GM12872 (cell line): ENCODE data around the gene SERPINA3.

Experiments
- TF ChIP-seq, protein P1 (sequence below): IDR thresholded peaks from 3 replicates; pipeline ENCODE4 v1.5.1; 2011; ENCODE audit warnings: low read depth, mild to moderate bottlenecking, low read length, moderate library complexity; ENCODE audit not compliant: insufficient read depth

Gene SERPINA3

DNA sequence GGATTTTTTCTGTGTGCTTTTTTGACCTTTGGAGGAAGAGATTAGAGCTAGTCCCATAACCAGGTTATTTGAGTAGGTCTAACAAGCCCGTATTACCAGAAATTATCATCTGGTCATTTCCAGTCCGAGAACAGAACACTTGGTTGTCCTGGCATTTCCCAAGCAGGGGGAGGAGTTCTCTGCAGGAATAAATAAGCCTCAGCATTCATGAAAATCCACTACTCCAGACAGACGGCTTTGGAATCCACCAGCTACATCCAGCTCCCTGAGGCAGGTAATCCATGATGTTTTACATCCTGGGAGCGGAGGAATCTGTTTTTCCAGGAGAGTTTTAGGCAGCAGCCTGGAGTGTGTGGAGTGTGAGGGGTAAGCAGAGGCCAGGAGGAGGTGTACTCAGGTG is at the start of gene SERPINA3:
TSS of gene SERPINA3 (plus strand) at position 218 of the 400 bp plus-strand sequence. CDS start 2,051 bp downstream, outside the sequence.
- TF ChIP-seq, protein P1, sequence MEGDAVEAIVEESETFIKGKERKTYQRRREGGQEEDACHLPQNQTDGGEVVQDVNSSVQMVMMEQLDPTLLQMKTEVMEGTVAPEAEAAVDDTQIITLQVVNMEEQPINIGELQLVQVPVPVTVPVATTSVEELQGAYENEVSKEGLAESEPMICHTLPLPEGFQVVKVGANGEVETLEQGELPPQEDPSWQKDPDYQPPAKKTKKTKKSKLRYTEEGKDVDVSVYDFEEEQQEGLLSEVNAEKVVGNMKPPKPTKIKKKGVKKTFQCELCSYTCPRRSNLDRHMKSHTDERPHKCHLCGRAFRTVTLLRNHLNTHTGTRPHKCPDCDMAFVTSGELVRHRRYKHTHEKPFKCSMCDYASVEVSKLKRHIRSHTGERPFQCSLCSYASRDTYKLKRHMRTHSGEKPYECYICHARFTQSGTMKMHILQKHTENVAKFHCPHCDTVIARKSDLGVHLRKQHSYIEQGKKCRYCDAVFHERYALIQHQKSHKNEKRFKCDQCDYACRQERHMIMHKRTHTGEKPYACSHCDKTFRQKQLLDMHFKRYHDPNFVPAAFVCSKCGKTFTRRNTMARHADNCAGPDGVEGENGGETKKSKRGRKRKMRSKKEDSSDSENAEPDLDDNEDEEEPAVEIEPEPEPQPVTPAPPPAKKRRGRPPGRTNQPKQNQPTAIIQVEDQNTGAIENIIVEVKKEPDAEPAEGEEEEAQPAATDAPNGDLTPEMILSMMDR: no peak

DNA sequence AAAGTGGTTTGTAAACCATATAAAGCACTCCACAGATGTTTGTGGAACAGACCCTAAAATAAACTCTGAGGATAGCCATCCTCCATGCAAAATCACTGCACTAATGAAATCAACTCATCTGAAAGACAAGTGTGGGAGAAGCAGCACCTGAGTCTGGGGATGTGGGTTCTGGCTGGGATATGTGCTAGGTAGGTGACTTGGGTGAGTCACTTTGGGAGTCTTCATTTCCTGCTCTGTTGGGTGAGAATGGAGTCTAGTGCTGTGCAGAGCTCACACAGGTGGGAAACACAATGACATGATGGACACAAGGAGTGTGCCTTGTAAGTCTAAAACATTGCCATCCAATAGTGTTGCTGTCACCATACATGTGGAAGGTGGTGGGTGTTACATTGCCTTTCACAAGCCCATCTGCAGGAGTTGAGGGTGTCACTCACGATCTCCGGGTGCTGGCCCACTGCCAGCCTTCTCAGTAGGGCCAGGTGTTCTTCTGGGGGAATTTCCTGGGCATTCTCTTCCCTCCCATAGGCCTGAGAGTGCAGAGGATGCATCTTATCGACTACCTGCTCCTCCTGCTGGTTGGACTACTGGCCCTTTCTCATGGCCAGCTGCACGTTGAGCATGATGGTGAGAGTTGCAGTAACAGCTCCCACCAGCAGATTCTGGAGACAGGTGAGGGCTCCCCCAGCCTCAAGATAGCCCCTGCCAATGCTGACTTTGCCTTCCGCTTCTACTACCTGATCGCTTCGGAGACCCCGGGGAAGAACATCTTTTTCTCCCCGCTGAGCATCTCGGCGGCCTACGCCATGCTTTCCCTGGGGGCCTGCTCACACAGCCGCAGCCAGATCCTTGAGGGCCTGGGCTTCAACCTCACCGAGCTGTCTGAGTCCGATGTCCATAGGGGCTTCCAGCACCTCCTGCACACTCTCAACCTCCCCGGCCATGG is 49.0 kb upstream of the SERPINA3 start:
- TF ChIP-seq, protein P1: no peak

DNA sequence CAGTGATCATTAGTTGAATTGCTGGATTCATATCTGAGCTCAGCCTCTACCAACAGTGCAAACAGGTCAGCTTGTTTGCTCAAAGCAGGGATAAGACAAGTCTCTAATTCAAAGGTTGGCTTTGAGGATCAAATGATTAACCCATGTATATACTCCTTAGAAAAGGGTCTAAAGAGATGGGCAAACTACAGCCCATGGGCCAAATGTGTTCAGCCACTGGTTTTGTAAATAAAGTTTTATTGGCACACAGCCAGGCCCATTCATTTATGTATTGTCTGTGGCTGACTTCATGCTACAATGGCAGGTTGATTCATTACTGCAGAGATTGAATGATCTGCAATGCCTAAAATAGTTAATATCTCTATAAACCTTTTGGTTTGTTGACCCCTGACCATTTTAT is 47.8 kb upstream of the SERPINA3 start:
- TF ChIP-seq, protein P1: no peak

DNA sequence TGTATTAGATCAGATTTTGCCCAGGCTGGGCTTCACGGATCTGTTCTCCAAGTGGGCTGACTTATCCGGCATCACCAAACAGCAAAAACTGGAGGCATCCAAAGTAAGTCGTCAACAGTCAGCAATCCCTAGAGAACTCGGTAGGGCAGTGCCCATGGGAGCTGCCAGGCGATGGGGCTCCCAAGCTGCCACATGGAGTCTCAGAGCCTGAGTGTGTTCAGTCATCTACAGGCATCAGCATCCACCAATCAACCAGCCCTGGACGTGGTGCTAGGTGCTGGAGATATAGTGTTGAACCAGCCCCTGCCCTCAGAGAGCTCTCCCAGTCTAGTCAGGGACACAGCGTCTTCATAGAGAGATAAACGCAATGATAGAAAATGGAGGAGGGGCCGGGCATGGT is 44.0 kb upstream of the SERPINA3 start:
- TF ChIP-seq, protein P1: no peak

DNA sequence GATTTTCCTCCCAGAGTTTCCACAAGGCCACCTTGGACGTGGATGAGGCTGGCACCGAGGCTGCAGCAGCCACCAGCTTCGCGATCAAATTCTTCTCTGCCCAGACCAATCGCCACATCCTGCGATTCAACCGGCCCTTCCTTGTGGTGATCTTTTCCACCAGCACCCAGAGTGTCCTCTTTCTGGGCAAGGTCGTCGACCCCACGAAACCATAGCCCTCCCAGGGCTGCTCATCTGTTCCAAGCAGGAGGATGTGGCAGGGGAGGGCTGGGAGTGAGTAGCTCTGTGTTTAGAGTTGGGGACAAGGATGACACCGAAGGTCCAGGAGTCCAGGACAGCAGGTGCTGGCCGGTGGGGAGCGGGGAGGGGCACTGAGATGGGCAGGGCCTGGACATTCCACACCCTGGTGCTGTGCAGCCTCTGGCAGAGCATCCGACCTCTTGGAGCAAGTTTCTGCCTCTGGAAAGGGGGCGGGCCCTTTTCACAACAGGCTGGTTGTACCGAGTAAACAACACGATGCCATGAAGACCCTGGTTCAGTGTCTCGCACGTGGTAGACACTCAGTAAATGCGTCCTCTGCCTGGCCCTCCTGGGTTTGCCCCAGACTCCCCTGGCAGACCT is 42.7 kb upstream of the SERPINA3 start:
- TF ChIP-seq, protein P1: no peak

DNA sequence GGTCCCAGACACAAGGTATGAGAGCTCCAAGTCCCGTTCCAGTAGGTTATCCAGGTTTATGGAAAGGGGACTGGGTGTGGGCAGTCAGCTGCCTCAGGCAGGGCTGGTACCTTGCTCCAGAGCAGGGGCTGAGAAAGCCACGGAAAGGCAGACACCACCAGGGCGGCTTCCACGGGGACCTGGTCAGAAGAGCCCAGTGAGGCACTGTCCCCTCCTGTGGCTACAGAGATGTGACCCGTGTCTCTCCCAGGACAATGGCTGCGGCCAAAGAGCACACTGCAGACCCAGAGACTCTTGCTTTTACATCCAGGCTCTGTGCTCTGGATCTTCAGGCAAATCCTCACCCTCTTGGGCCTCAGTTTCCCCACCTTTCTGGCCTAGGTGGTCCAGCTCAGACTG is 42.2 kb upstream of the SERPINA3 start:
- TF ChIP-seq, protein P1: no peak

DNA sequence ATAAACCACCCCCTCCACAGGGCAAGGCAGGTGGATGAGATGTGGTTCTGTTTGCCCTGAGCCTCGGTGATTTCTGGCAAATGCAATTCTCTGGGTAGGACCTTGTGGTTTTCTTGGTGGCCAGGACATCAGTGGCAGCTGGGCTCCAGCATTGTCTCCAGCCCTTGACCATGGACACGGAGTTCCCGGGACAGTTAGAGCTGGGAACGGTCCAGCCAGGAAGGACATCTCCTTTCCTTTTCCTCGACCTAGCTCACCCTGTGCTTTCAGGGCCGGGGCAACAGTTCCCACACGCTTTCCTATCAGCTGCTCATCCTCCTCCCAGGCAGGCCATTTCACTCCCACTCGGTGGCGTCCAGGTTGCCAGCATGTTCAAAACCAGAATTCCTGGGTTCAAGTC is 41.8 kb upstream of the SERPINA3 start:
- TF ChIP-seq, protein P1: no peak
